Parathyroid adenoma (tissue), 2 donors: Measurements from ENCODE around the gene C13orf46.

Source experiments
- H2AFZ ChIP-seq: fragments of 300-600 bp; sonication (generic); one replicate; pipeline ENCODE4 v1.7.0; 2017; ENCODE audit warnings: antibody characterized with exemption, mild to moderate bottlenecking
- H3K27ac ChIP-seq: fragments of 300-600 bp; sonication (generic); one replicate; pipeline ENCODE4 v1.7.0; 2017
- H3K27me3 ChIP-seq: fragments of 300-600 bp; sonication (generic); one replicate; pipeline ENCODE4 v1.7.0; 2017; ENCODE audit warnings: low read length; ENCODE audit not compliant: control insufficient read depth, insufficient read depth
- H3K36me3 ChIP-seq: fragments of 300-600 bp; sonication (generic); one replicate; pipeline ENCODE4 v1.7.0; 2017; ENCODE audit warnings: low read length; ENCODE audit not compliant: control insufficient read depth, insufficient read depth
- H3K4me1 ChIP-seq: fragments of 300-600 bp; sonication (generic); one replicate; pipeline ENCODE4 v1.7.0; 2017; ENCODE audit warnings: control low read depth
- H3K4me2 ChIP-seq: fragments of 300-600 bp; sonication (generic); one replicate; pipeline ENCODE4 v1.7.0; 2017; ENCODE audit warnings: low read length
- H3K4me3 ChIP-seq: fragments of 300-600 bp; sonication (generic); one replicate; pipeline ENCODE4 v1.7.0; 2017; ENCODE audit warnings: low read depth, low read length
- H3K79me2 ChIP-seq: fragments of 300-600 bp; sonication (generic); one replicate; pipeline ENCODE4 v1.7.0; 2017; ENCODE audit warnings: control low read depth
- H3K9ac ChIP-seq: fragments of 300-600 bp; sonication (generic); one replicate; pipeline ENCODE4 v1.7.0; 2017; ENCODE audit warnings: mild to moderate bottlenecking
- H3K9me3 ChIP-seq: fragments of 300-600 bp; sonication (generic); one replicate; pipeline ENCODE4 v1.7.0; 2017; ENCODE audit warnings: low read length; ENCODE audit not compliant: control insufficient read depth
- TF ChIP-seq, protein P1 (sequence below): fragments of 300-600 bp; sonication (generic); IDR thresholded peaks from one replicate; pipeline ENCODE4 v1.7.0; 2017; ENCODE audit warnings: antibody characterized with exemption, mild to moderate bottlenecking
- donor health status: primary hyperparathyroidism.

C13orf46 gene

DNA sequence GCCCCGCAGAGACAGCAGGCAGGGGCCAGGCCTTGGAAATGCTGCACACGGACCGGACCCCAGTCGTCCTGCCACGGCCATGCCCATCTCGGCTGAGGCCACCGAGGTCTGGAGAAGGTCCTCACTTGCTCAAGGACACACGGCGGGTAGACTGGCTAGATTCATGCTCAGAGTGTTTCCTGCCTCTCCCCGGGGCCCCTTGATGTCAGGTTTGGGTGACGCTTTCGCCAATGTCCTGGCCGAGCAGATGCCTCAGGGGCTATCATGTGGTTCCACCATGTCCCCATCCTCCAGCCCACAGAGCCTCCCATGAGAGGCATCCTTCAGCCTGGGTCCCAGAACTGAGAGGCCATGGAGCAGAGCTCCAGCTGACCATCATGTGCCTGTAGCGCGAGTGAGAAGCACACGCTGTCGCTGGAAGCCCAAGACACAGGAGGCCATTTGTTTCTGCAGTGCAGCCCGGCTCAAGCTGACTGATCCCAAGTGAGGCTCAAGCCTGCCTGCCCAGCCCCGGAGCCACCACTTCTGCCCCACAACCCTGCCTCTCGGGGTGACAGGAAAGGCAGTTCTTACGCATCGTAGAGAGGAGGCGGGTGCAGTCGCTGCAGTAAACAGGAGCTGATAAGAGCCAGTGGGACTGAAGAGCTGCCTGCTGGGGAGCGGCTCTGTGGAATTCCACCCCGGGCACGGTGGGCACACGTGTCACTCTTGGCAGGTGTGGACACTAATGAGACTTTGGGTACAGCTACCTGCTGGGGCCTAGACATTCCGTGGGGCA is 56.1 kb downstream of the C13orf46 start:
- Histone ChIP-seq H3K4me2 (no peak overlapping the region), H3K27ac (no peak overlapping the region), H3K9ac (no peak overlapping the region), H3K79me2 (no peaks in the 10 kb centered on the region), H3K36me3 (no peaks in the 10 kb centered on the region), H2AFZ (no peak overlapping the region), H3K4me3 (no peak overlapping the region), H3K9me3 (no peaks in the 10 kb centered on the region), H3K4me1 (no peaks in the 10 kb centered on the region), H3K27me3 (no peaks in the 10 kb centered on the region)
- TF ChIP-seq, protein P1, sequence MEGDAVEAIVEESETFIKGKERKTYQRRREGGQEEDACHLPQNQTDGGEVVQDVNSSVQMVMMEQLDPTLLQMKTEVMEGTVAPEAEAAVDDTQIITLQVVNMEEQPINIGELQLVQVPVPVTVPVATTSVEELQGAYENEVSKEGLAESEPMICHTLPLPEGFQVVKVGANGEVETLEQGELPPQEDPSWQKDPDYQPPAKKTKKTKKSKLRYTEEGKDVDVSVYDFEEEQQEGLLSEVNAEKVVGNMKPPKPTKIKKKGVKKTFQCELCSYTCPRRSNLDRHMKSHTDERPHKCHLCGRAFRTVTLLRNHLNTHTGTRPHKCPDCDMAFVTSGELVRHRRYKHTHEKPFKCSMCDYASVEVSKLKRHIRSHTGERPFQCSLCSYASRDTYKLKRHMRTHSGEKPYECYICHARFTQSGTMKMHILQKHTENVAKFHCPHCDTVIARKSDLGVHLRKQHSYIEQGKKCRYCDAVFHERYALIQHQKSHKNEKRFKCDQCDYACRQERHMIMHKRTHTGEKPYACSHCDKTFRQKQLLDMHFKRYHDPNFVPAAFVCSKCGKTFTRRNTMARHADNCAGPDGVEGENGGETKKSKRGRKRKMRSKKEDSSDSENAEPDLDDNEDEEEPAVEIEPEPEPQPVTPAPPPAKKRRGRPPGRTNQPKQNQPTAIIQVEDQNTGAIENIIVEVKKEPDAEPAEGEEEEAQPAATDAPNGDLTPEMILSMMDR, result no peak

DNA sequence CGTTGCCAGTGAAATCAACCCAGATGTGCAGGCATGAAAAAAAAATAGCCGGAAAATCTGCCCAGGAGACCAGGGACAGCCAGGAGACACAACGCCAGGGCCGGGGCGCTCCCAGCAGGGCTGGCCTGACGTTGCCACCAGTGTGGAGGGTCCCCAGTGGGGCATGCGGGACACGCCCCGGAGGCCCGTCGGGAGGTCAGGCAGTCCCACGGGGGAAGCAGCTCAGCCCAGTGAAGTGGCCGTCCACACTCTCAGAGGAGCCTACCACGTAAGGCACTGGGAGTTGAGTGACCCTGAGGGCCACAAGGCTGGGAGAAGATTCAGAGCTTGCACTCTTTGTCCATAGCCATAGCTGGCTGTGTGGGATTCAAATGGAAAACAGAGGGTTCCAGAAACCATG is 56.8 kb downstream of the C13orf46 start:
- Histone ChIP-seq H3K36me3 (no peaks in the 10 kb centered on the region), H3K4me2 (no peak overlapping the region), H3K4me3 (no peak overlapping the region), H3K27me3 (no peaks in the 10 kb centered on the region), H3K9me3 (no peaks in the 10 kb centered on the region), H3K27ac (no peak overlapping the region), H3K79me2 (no peaks in the 10 kb centered on the region), H3K9ac (no peak overlapping the region), H2AFZ (no peak overlapping the region), H3K4me1 (no peaks in the 10 kb centered on the region)
- TF ChIP-seq, protein P1, result no peak

DNA sequence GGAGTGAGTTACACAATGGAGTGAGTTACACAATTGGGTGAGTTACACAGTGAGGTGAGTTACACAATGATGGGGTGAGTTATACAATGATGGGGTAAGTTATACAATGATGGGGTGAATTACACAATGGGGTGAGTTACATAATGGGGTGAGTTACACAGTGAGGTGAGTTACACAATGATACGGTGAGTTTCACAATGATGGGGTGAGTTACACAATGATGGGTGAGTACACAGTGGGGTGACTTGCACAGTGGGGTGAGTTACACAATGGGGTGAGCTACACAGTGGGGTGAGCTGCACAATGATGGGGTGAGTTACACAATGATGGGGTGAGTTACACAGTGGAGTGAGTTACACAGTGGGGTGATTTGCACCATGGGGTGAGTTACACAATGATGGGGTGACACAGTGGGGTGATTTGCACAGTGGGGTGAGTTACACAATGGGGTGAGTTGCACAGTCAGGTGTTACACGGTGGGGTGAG is 57.5 kb downstream of the C13orf46 start:
- TF ChIP-seq, protein P1, result no peak
- Histone ChIP-seq H3K9me3 (no peaks in the 10 kb centered on the region), H3K4me1 (no peaks in the 10 kb centered on the region), H3K36me3 (no peaks in the 10 kb centered on the region), H2AFZ (no peak overlapping the region), H3K27ac (no peak overlapping the region), H3K79me2 (no peaks in the 10 kb centered on the region), H3K4me3 (no peak overlapping the region), H3K27me3 (no peaks in the 10 kb centered on the region), H3K9ac (no peak overlapping the region), H3K4me2 (no peak overlapping the region)

DNA sequence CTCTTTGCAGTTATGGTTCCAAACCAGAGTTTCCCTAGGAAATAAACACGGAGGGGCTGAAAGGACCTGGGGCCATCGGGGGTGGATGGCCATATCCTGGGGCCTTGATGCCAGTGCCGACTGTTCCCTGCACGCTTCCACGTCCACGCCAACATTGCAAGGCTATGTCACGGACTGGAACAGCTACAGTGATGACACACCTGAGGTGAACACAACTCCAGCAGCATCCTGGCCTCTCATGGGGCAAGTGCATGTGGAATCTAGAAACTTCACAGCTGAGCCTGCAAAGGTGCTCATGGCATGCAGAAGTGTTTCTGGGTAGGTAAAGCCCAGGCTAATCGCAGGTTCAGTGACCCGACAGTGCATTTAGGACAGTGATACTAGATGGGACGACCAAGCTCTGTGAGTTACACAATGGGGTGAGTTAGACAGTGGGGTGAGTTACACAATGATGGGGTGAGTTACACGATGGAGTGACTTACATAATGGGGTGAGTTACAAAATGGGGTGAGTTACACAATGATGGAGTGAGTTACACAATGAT is 58.0 kb downstream of the C13orf46 start:
- H3K9me3 ChIP-seq, result no peaks in the 10 kb centered on the region
- no peaks in the 10 kb centered on the region for H3K27me3 ChIP-seq
- H2AFZ ChIP-seq, result no peak overlapping the region
- H3K27ac ChIP-seq, result no peak overlapping the region
- H3K79me2 ChIP-seq, result no peaks in the 10 kb centered on the region
- no peaks in the 10 kb centered on the region for H3K36me3 ChIP-seq
- H3K4me2 ChIP-seq, result no peak overlapping the region
- no peak overlapping the region for H3K4me3 ChIP-seq
- no peaks in the 10 kb centered on the region for H3K4me1 ChIP-seq
- TF ChIP-seq, protein P1, result no peak
- no peak overlapping the region for H3K9ac ChIP-seq
